HG02571 (cell line): ENCODE data around the gene BMPR1A.

Experiments used
- ATAC-seq: cut with Tn5 transposase; IDR thresholded peaks from one replicate; pipeline ENCODE4 v1.9.1; 2021; ENCODE audit warnings: mild to moderate bottlenecking, moderate library complexity; ENCODE audit not compliant: unreplicated experiment

The BMPR1A gene

GRCh38 chr10:86798025-86798424 lies 41.6 kb downstream of the BMPR1A start:
- ATAC-seq = no peak

- peak; percentile 57 for ATAC-seq
These were observed 42.2 kb downstream of the BMPR1A start for GRCh38 chr10:86798611-86799010.

- ATAC-seq = no peak
These were observed 42.9 kb downstream of the BMPR1A start for GRCh38 chr10:86799188-86799845.

- ATAC-seq = no peak
These were observed 45.6 kb downstream of the BMPR1A start for GRCh38 chr10:86801995-86802394.

- no peak for ATAC-seq
These were observed 46.2 kb downstream of the BMPR1A start for GRCh38 chr10:86802473-86803108.

- no peak for ATAC-seq
These were observed 46.7 kb downstream of the BMPR1A start for GRCh38 chr10:86803156-86803555.

GRCh38 chr10:86804805-86805204 lies 48.4 kb downstream of the BMPR1A start:
- no peak for ATAC-seq

- no peak for ATAC-seq
These were observed 56.7 kb downstream of the BMPR1A start for GRCh38 chr10:86813101-86813500.

- no peak for ATAC-seq
These were observed 57.6 kb downstream of the BMPR1A start for GRCh38 chr10:86813982-86814381.

- no peak for ATAC-seq
These were observed 58.7 kb downstream of the BMPR1A start for GRCh38 chr10:86815035-86815617.

GRCh38 chr10:86815640-86816039 lies 59.2 kb downstream of the BMPR1A start:
- no peak for ATAC-seq

- no peak for ATAC-seq
These were observed 60.8 kb downstream of the BMPR1A start for GRCh38 chr10:86817246-86817645.

GRCh38 chr10:86819567-86819966 lies 63.1 kb downstream of the BMPR1A start:
- ATAC-seq = no peak

- no peak for ATAC-seq
These were observed 64.1 kb downstream of the BMPR1A start for GRCh38 chr10:86820509-86820908.

GRCh38 chr10:86821388-86821999 lies 65.1 kb downstream of the BMPR1A start:
- no peak for ATAC-seq

- ATAC-seq = no peak
These were observed 67.1 kb downstream of the BMPR1A start for GRCh38 chr10:86823565-86823964.

- ATAC-seq = no peak
These were observed 67.7 kb downstream of the BMPR1A start for GRCh38 chr10:86824151-86824550.

- ATAC-seq = no peak
These were observed 68.9 kb downstream of the BMPR1A start for GRCh38 chr10:86825366-86825765.

- ATAC-seq = no peak
These were observed 71.2 kb downstream of the BMPR1A start for GRCh38 chr10:86827639-86828038.

GRCh38 chr10:86828145-86828544 lies 71.7 kb downstream of the BMPR1A start:
- no peak for ATAC-seq

- no peak for ATAC-seq
These were observed 73.1 kb downstream of the BMPR1A start for GRCh38 chr10:86829472-86829871.

GRCh38 chr10:86830043-86830591 lies 73.7 kb downstream of the BMPR1A start:
- no peak for ATAC-seq
